H1 (cell line): ENCODE measurements around the gene BEST3. TPM values are rescaled to one million over a fixed set of nuclear protein-coding genes. Genes with fewer than 3 reads are reported as not detected.

Experiments used
- CTCF ChIA-PET: fragments of 300-600 bp; sonication (Branson Sonifier 250); formaldehyde crosslinking; loops from one replicate; lab custom pipeline; 2021; ENCODE audit not compliant: partially characterized antibody; lab: Charles Lee
- POLR2A ChIA-PET: fragments of 300-600 bp; sonication (Branson Sonifier 250); formaldehyde crosslinking; loops from one replicate; lab custom pipeline; 2021; ENCODE audit warnings: inconsistent platforms; ENCODE audit not compliant: partially characterized antibody; lab: Charles Lee
- DNase-seq, 2 experiments: peaks; one replicate each; pipeline versions ENCODE4 v3.0.0 to v3.0.0-alpha.2; 2010 to 2022; ENCODE audit warnings: low spot score in 2 of 2, low read depth in 1 of 2, mixed read lengths in 1 of 2
- FAIRE-seq: peaks from 2 replicates; lab custom pipeline; 2011; peaks lifted over from hg19 to GRCh38; lab: Jason Lieb, UNC
- H2AFZ ChIP-seq: 2 replicates; pipeline ENCODE4 v1.8.1; 2012; ENCODE audit warnings: low read length, inconsistent platforms
- H2AK5ac ChIP-seq: 2 replicates; pipeline ENCODE4 v1.6.1; 2013; ENCODE audit warnings: low read depth, low read length
- H2BK120ac ChIP-seq: replicated peaks from 2 replicates; pipeline ENCODE3; 2013; ENCODE audit warnings: low read depth, low read length, inconsistent platforms
- H2BK12ac ChIP-seq: 2 replicates; pipeline ENCODE4 v1.6.1; 2013; ENCODE audit warnings: low read depth, low read length
- H2BK15ac ChIP-seq: 2 replicates; pipeline ENCODE4 v1.6.1; 2013; ENCODE audit warnings: low read length
- H2BK20ac ChIP-seq: 2 replicates; pipeline ENCODE4 v1.6.1; 2013; ENCODE audit warnings: low read length
- H2BK5ac ChIP-seq: 2 replicates; pipeline ENCODE4 v1.6.1; 2013; ENCODE audit warnings: low read depth, low read length
- H3K14ac ChIP-seq: 2 replicates; pipeline ENCODE4 v1.6.1; 2013; ENCODE audit warnings: inconsistent platforms; ENCODE audit not compliant: insufficient read length
- H3K18ac ChIP-seq: 2 replicates; pipeline ENCODE4 v1.6.1; 2013; ENCODE audit warnings: low read length; ENCODE audit errors: extremely low read depth
- H3K23ac ChIP-seq: 2 replicates; pipeline ENCODE4 v1.6.1; 2013; ENCODE audit warnings: inconsistent platforms; ENCODE audit not compliant: insufficient read length
- H3K23me2 ChIP-seq: 2 replicates; pipeline ENCODE4 v1.6.1; 2013; ENCODE audit warnings: low read depth, low read length
- H3K27ac ChIP-seq: 2 replicates; pipeline ENCODE4 v1.6.1; 2011; ENCODE audit warnings: low read depth, low read length, inconsistent platforms
- H3K27me3 ChIP-seq, 4 experiments: replicated peaks in 1 of 4; 1 replicate in 1 of 4; 2 replicates in 3 of 4; pipeline versions ENCODE4 v1.6.1 to v1.8.1; 2011 to 2013; ENCODE audit warnings: low read length in 3 of 4, mild to moderate bottlenecking in 3 of 4, inconsistent platforms in 2 of 4, mixed read lengths in 2 of 4, moderate library complexity in 1 of 4; ENCODE audit not compliant: control insufficient read depth in 3 of 4, insufficient read depth in 3 of 4; ENCODE audit errors: extremely low read depth in 1 of 4
- H3K36me3 ChIP-seq, 4 experiments: 2 replicates each; pipeline versions ENCODE4 v1.6.1 to v1.8.1; 2011 to 2013; ENCODE audit warnings: mild to moderate bottlenecking in 4 of 4, low read length in 3 of 4, moderate library complexity in 2 of 4, control low read depth in 1 of 4, inconsistent platforms in 1 of 4; ENCODE audit not compliant: insufficient read depth in 4 of 4, control insufficient read depth in 2 of 4
- H3K4ac ChIP-seq: replicated peaks from 2 replicates; pipeline ENCODE3; 2013; ENCODE audit warnings: low read length, low read depth, mixed read lengths, inconsistent platforms; ENCODE audit not compliant: insufficient read length
- H3K4me1 ChIP-seq, 4 experiments: replicated peaks in 1 of 4; 1 replicate in 1 of 4; 2 replicates in 3 of 4; pipeline versions ENCODE4 v1.6.1 to v1.8.1; 2011 to 2013; ENCODE audit warnings: low read length in 3 of 4, inconsistent platforms in 2 of 4, mixed read lengths in 1 of 4; ENCODE audit not compliant: insufficient read depth in 4 of 4, control insufficient read depth in 3 of 4
- H3K4me2 ChIP-seq, 2 experiments: 2 replicates each; pipeline versions ENCODE4 v1.6.1 to v1.8.1; 2011 to 2013; ENCODE audit warnings: low read depth in 2 of 2, low read length in 2 of 2, control low read depth in 1 of 2, inconsistent platforms in 1 of 2, mild to moderate bottlenecking in 1 of 2; ENCODE audit not compliant: insufficient read depth in 1 of 2
- H3K4me3 ChIP-seq, 4 experiments: fragments of 200-600, 300-600 bp in 1 of 4; sonication (generic), shearing (Covaris generic), sonication (Bioruptor Twin) in 1 of 4; 2 replicates each; pipeline versions ENCODE4 v1.5.1 to v1.8.1; 2011 to 2016; ENCODE audit warnings: low read length in 4 of 4, low read depth in 3 of 4, control low read depth in 2 of 4, inconsistent platforms in 2 of 4, mild to moderate bottlenecking in 2 of 4, mixed read lengths in 1 of 4, moderate library complexity in 1 of 4; ENCODE audit not compliant: insufficient read depth in 2 of 4; ENCODE audit errors: extremely low read depth in 1 of 4
- H3K56ac ChIP-seq: replicated peaks from 2 replicates; pipeline ENCODE3; 2013; ENCODE audit warnings: low read depth, mild to moderate bottlenecking, mixed read lengths, low read length, inconsistent platforms; ENCODE audit not compliant: insufficient read length
- H3K79me1 ChIP-seq: 2 replicates; pipeline ENCODE4 v1.6.1; 2013; ENCODE audit warnings: low read depth, low read length, control low read depth
- H3K79me2 ChIP-seq, 2 experiments: 2 replicates each; pipeline versions ENCODE4 v1.6.1 to v1.8.1; 2012 to 2013; ENCODE audit warnings: low read length in 2 of 2, mild to moderate bottlenecking in 2 of 2, inconsistent platforms in 1 of 2; ENCODE audit not compliant: insufficient read depth in 2 of 2, control insufficient read depth in 1 of 2
- H3K9ac ChIP-seq, 4 experiments: replicated peaks in 1 of 4; 1 replicate in 1 of 4; 2 replicates in 3 of 4; pipeline versions ENCODE4 v1.6.1 to v1.8.1; 2011 to 2013; ENCODE audit warnings: low read depth in 3 of 4, low read length in 3 of 4, control low read depth in 2 of 4, mild to moderate bottlenecking in 2 of 4, moderate library complexity in 2 of 4, inconsistent platforms in 1 of 4; ENCODE audit errors: extremely low read depth in 1 of 4
- H3K9me3 ChIP-seq, 2 experiments: 2 replicates each; pipeline versions ENCODE4 v1.6.1 to v1.8.1; 2012 to 2013; ENCODE audit warnings: mild to moderate bottlenecking in 2 of 2, moderate library complexity in 2 of 2, control low read depth in 1 of 2, inconsistent platforms in 1 of 2, low read depth in 1 of 2, low read length in 1 of 2, mixed read lengths in 1 of 2; ENCODE audit not compliant: insufficient read depth in 2 of 2
- H4K20me1 ChIP-seq, 2 experiments: replicated peaks in 1 of 2; 2 replicates each; pipeline versions ENCODE3 to v1.8.1; 2011 to 2013; ENCODE audit warnings: inconsistent platforms in 2 of 2, low read length in 2 of 2, mild to moderate bottlenecking in 1 of 2; ENCODE audit not compliant: insufficient read depth in 2 of 2, control insufficient read depth in 1 of 2
- H4K5ac ChIP-seq: 2 replicates; pipeline ENCODE4 v1.6.1; 2013; ENCODE audit warnings: low read length, low read depth, mixed read lengths, inconsistent platforms; ENCODE audit not compliant: insufficient read length
- H4K8ac ChIP-seq: 2 replicates; pipeline ENCODE4 v1.8.0; 2013; ENCODE audit warnings: mild to moderate bottlenecking, moderate library complexity, low read length, inconsistent platforms; ENCODE audit not compliant: insufficient read depth; ENCODE audit errors: extremely low read depth
- H4K91ac ChIP-seq: replicated peaks from 2 replicates; pipeline ENCODE3; 2013; ENCODE audit warnings: low read length, mixed read lengths, inconsistent platforms; ENCODE audit not compliant: insufficient read length
- CBX5 ChIP-seq: fragments of 300-800, 300-1000 bp; sonication (generic); IDR thresholded peaks from 2 replicates; pipeline ENCODE4 v1.7.1; 2016; ENCODE audit warnings: antibody characterized with exemption, low read length, low read depth
- EP300 ChIP-seq, 2 experiments: IDR thresholded peaks; 1 replicate in 1 of 2; 2 replicates in 1 of 2; pipeline ENCODE4 v1.6.1; 2011 to 2012; ENCODE audit warnings: low read depth in 2 of 2, low read length in 2 of 2, mild to moderate bottlenecking in 2 of 2, borderline replicate concordance in 1 of 2, inconsistent platforms in 1 of 2, moderate library complexity in 1 of 2
- GTF2F1 ChIP-seq: IDR thresholded peaks from 2 replicates; pipeline ENCODE4 v1.6.1; 2012; ENCODE audit warnings: low read depth, low read length, improper control_type of control experiment, borderline replicate concordance
- HDAC6 ChIP-seq: IDR thresholded peaks from one replicate; pipeline ENCODE4 v1.7.1; 2012; ENCODE audit warnings: low read depth, mild to moderate bottlenecking, inconsistent platforms, low read length, moderate library complexity
- NRF1 ChIP-seq: IDR thresholded peaks from 2 replicates; pipeline ENCODE4 v1.6.1; 2011; ENCODE audit warnings: mild to moderate bottlenecking, low read depth, low read length, improper control_type of control experiment
- RFX5 ChIP-seq: IDR thresholded peaks from 2 replicates; pipeline ENCODE4 v1.6.1; 2011; ENCODE audit warnings: low read depth, low read length, improper control_type of control experiment, borderline replicate concordance
- RNF2 ChIP-seq: fragments of 200-900, 300-1000 bp; sonication (generic); IDR thresholded peaks from 2 replicates; pipeline ENCODE4 v1.7.1; 2016; ENCODE audit warnings: borderline replicate concordance, low read depth, mild to moderate bottlenecking, antibody characterized with exemption, low read length; ENCODE audit not compliant: poor library complexity, severe bottlenecking; ENCODE audit errors: missing control alignments
- SIN3A ChIP-seq, 2 experiments: IDR thresholded peaks in 1 of 2; conservative IDR thresholded peaks in 1 of 2; 2 replicates each; pipeline ENCODE4 v1.6.1; 2011 to 2012; ENCODE audit warnings: low read length in 2 of 2, improper control_type of control experiment in 1 of 2, low read depth in 1 of 2, mild to moderate bottlenecking in 1 of 2
- SIRT6 ChIP-seq: IDR thresholded peaks from one replicate; pipeline ENCODE4 v1.7.1; 2012; ENCODE audit warnings: low read length, inconsistent platforms
- SP1 ChIP-seq: IDR thresholded peaks from 2 replicates; pipeline ENCODE4 v1.6.1; 2011; ENCODE audit warnings: low read depth, low read length
- SP2 ChIP-seq: IDR thresholded peaks from 2 replicates; pipeline ENCODE4 v1.6.1; 2012; ENCODE audit warnings: mild to moderate bottlenecking, low read length, inconsistent platforms
- SP4 ChIP-seq: IDR thresholded peaks from 2 replicates; pipeline ENCODE4 v1.6.1; 2012; ENCODE audit warnings: low read length, inconsistent platforms
- TBP ChIP-seq: IDR thresholded peaks from 2 replicates; pipeline ENCODE4 v1.6.1; 2011; ENCODE audit warnings: low read depth, low read length, improper control_type of control experiment
- YY1 ChIP-seq: IDR thresholded peaks from 2 replicates; pipeline ENCODE4 v1.6.1; 2011; ENCODE audit warnings: low read depth, mild to moderate bottlenecking, low read length
- ZNF274 ChIP-seq: IDR thresholded peaks from 2 replicates; pipeline ENCODE4 v1.7.0; 2012; ENCODE audit warnings: low read length, borderline replicate concordance; ENCODE audit errors: extremely low read depth
- whole genome bisulfite sequencing, 2 experiments: shearing (Covaris generic) in 1 of 2; methylation state at CpG; one replicate each; pipeline versions ENCODE4 v1.1.6 to v1.1.7; 2013 to 2015; ENCODE audit warnings: low lambda C conversion rate in 2 of 2, mixed read lengths in 2 of 2, inconsistent platforms in 1 of 2, low coverage in 1 of 2, missing lambda C conversion rate in 1 of 2; ENCODE audit not compliant: insufficient replicate concordance in 2 of 2, insufficient coverage in 1 of 2, insufficient read length in 1 of 2; ENCODE audit errors: extremely low coverage in 1 of 2, missing lambda C conversion rate in 1 of 2; 5-methylcytosine and 5-hydroxymethylcytosine counted together
- polyA plus RNA-seq, 7 experiments: library from polyadenylated mRNA; depleted of rRNA in 3 of 7; stranded (reverse) in 5 of 7; unstranded in 2 of 7; fragments of >200 nt in 5 of 7; fragments of 200-250 nt in 2 of 7; gene quantifications; 1 replicate in 5 of 7; 2 replicates in 1 of 7; 4 replicates in 1 of 7; pipeline versions ENCODE4 v1.2.1 to v1.2.3, GENCODE V29; 2011 to 2013; ENCODE audit warnings: missing spikeins in 2 of 7, mixed read lengths in 2 of 7
- total RNA-seq: library from RNA; stranded (reverse); fragmentation: NEBNext Ultra II Directional; extraction: Animal tissue kit (Norgen Biotek cat#: 25700); gene quantifications from 2 replicates; pipeline ENCODE4 v1.2.1, GENCODE V29; 2021

BEST3 gene
- total and polyA plus RNA-seq, 2 of the 8 experiments (the other 6 are each of a cell fraction or from before 2014, with no cell fraction given): 0.17 TPM; not detected in 1

GRCh38 chr12:69671597-69671996 lies 27.5 kb downstream of the BEST3 start:
- Histone ChIP-seq H3K4me2 (no peak overlapping the region), H2AK5ac (no peak overlapping the region), H2BK5ac (no peak overlapping the region), H3K27me3 (no peaks in the 10 kb centered on the region), H3K9me3 (no peaks in the 10 kb centered on the region), H2BK120ac (no peak overlapping the region), H3K79me1 (no peaks in the 10 kb centered on the region), H4K20me1 (no peaks in the 10 kb centered on the region), H2AFZ (no peak overlapping the region), H3K4me3 (no peak overlapping the region), H3K36me3 (no peaks in the 10 kb centered on the region), H2BK20ac (no peak overlapping the region), H4K5ac (no peak overlapping the region), H3K18ac (no peak overlapping the region), H2BK15ac (no peak overlapping the region), H3K4me1 (no peaks in the 10 kb centered on the region), H4K91ac (no peak overlapping the region), H3K4ac (no peak overlapping the region), H3K14ac (no peak overlapping the region), H3K23ac (no peak overlapping the region), H3K9ac (no peak overlapping the region), H3K56ac (no peak overlapping the region), H2BK12ac (no peak overlapping the region), H3K23me2 (no peaks in the 10 kb centered on the region), H3K79me2 (no peaks in the 10 kb centered on the region), H4K8ac (no peak overlapping the region), H3K27ac (no peak overlapping the region)
- FAIRE-seq (no peak), DNase-seq (no peak)
- CTCF ChIA-PET: interaction anchor here (2.3 kb wide), 1 partner anchor 19 kb away, joined by 6 read pairs; no protein-coding TSS in a partner anchor
- 96% methylated on average over 4 of the region's 4 CpGs; no CpG with 5 or more reads in 1 of the 2 experiments for WGBS, 2 experiments
- POLR2A ChIA-PET: interaction anchor here (0.6 kb wide), 1 partner anchor 597 kb away, joined by 3 read pairs; no protein-coding TSS in a partner anchor
- TF ChIP-seq SP2 (no peak), RFX5 (no peak), YY1 (no peak), SP4 (no peak), TBP (no peak), SIN3A (conservative IDR thresholded peaks at IDR 0.05 in 1 of 2, IDR thresholded peaks at IDR 0.05 in 1 of 2; ENCODE audit: low read depth in 1 of 2, low read length in 2 of 2) (no peak), NRF1 (no peak), HDAC6 (no peak), CBX5 (no peak), SP1 (no peak), RNF2 (no peak), SIRT6 (no peak), GTF2F1 (no peak), ZNF274 (no peak), EP300 (IDR thresholded peaks at IDR 0.05; ENCODE audit: borderline replicate concordance in 1 of 2, low read depth in 2 of 2, low read length in 2 of 2) (no peak)
